ENCODE data around the gene OR2F1. TPM values are rescaled to one million over a fixed set of nuclear protein-coding genes. Genes with fewer than 3 reads are reported as not detected.

OR2F1 gene
- polyA plus RNA-seq, 2 of the 4 experiments (the other 2 are of a cell fraction), result not detected

DNA sequence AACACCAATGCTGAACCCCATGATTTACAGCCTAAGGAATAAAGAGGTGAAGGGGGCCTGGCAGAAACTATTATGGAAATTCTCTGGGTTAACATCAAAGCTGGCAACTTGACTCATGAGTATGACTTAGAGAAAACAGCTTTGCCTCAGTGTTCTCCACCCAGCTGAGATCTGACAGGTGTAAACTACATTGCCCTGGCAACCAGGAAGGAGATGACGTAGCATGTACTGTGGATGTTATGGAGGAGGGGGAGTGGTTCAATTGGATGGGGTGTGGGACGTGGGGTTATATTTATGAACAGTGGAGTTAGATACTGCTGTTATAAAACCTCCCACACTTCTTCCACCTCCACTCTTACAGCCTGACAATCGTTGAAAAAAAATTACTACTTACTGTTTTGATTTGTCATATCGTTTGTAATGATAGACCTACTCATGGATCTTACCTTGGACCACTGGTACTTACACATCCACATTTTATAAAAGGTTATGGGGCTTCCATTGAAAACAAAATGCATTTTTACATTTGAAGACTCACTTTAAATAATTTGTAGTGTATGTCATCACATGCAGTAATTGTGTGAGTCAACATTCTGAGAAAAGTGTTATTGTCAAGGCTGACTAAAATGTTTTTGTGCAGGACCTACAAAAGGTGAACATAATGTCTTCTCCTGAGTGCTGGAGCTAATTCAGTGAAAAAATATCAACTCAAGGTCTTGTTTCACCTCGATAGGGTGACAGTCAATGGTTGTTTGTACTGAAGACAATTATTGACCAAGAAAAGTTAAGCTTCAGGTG lies 6.4 kb downstream of the OR2F1 start:
- no peak for ATAC-seq
- POLR2A ChIA-PET, result no interaction called here
- H3K9me3 ChIP-seq, result no peaks in the 10 kb centered on the region
- no peak for TF ChIP-seq ZC3H11A (IDR thresholded peaks at IDR 0.05)
- TF ChIP-seq HMGXB4 (CRISPR knock-in tag; IDR thresholded peaks at IDR 0.05; ENCODE audit: borderline replicate concordance), result no peak
- DNase-seq (ENCODE audit: low read depth in 1 of 2, low spot score in 1 of 2), result no peak
- H3K4me3 ChIP-seq, result no peak overlapping the region
- no peak overlapping the region for H3K27ac ChIP-seq
- H3K4me1 ChIP-seq, result peaks cover 11% of the 10 kb centered on the region; the same call in 2 of the 3 replicates
- H3K4me2 ChIP-seq, result no peak overlapping the region
- no peak for FAIRE-seq
- CTCF ChIA-PET, result no interaction called here
- 17% methylated on average over 5 of the region's 5 CpGs for WGBS (ENCODE audit: missing lambda C conversion rate)

- FAIRE-seq, result no peak
- Histone ChIP-seq H3K9me3 (no peaks in the 10 kb centered on the region), H3K4me3 (no peak overlapping the region), H3K4me2 (peak overlapping the region; percentile 42; the same call in 2 of the 3 replicates), H3K4me1 (peaks cover 11% of the 10 kb centered on the region; the same call in 2 of the 3 replicates), H3K27ac (peak overlapping the region in 1 of 2 experiments; percentile 44; a peak in 1 of 6 replicates)
- POLR2A ChIA-PET, result no interaction called here
- peak; percentile 39 to 85; a peak in 4 of 6 replicates for ATAC-seq
- 11% methylated on average over 2 of the region's 2 CpGs for WGBS (ENCODE audit: missing lambda C conversion rate)
- CTCF ChIA-PET, result no interaction called here
- TF ChIP-seq FOSB (CRISPR knock-in tag; IDR thresholded peaks at IDR 0.05) (no peak), ATOH8 (CRISPR knock-in tag; IDR thresholded peaks at IDR 0.05; ENCODE audit: low read depth) (no peak), HOXB5 (CRISPR knock-in tag; IDR thresholded peaks at IDR 0.05) (no peak), CHD2 (IDR thresholded peaks at IDR 0.05; ENCODE audit: low read length, partially characterized antibody) (no peak), NR3C1 (IDR thresholded peaks at IDR 0.05) (no peak), RFX5 (IDR thresholded peaks at IDR 0.05) (no peak), MYC (IDR thresholded peaks at IDR 0.05; ENCODE audit: borderline replicate concordance, low read length) (no peak), GATA3 (IDR thresholded peaks at IDR 0.05; ENCODE audit: borderline replicate concordance) (no peak), HEYL (CRISPR knock-in tag; IDR thresholded peaks at IDR 0.05) (no peak)
- DNase-seq (ENCODE audit: low read depth in 1 of 2, low spot score in 1 of 2), result peak in 1 of 2 experiments; percentile 36
These were observed 10.6 kb downstream of the OR2F1 start for GRCh38 chr7:143965280-143965679.

DNA sequence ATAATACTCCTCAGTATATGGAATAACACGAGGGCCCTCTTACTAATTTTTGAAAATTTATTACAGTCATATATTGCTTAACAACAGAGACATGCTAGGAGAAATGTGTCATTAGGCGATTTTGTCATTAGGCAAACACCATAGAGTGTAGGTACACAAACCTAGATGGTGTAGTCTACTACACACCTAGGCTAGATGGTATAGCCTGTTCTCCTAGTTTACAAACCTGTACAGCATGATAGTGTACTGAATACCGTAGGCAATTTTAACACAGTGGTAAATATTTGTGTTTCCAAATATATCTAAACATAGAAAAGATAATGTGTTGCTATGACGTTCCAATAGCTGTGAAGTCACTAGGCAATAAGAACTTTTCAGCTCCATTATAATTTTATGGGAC lies 12.8 kb downstream of the OR2F1 start:
- peaks cover 11% of the 10 kb centered on the region; the same call in 2 of the 3 replicates for H3K4me1 ChIP-seq
- ATAC-seq, result no peak
- DNase-seq (ENCODE audit: low read depth in 1 of 2, low spot score in 1 of 2), result no peak
- 0 out of 3 replicates have a peak, but pooled peaks cover 4% of the 10 kb centered on the region for H3K9me3 ChIP-seq
- 21% methylated on average over 4 of the region's 4 CpGs for WGBS (ENCODE audit: missing lambda C conversion rate)
- CTCF ChIA-PET, result interaction anchor here (1.2 to 1.3 kb wide), 2 partner anchors 17 to 44 kb away, joined by 4 read pairs; no protein-coding TSS in a partner anchor
- TF ChIP-seq GATA3 (IDR thresholded peaks at IDR 0.05; ENCODE audit: borderline replicate concordance), result no peak
- TF ChIP-seq FOSB (CRISPR knock-in tag; IDR thresholded peaks at IDR 0.05), result no peak
- no peak for TF ChIP-seq FOSL2 (IDR thresholded peaks at IDR 0.05)
- no peak for TF ChIP-seq FOSL2 (CRISPR knock-in tag; IDR thresholded peaks at IDR 0.05)
- TF ChIP-seq RCOR1 (IDR thresholded peaks at IDR 0.05; ENCODE audit: low read depth, low read length), result no peak
- TF ChIP-seq HOXA7 (CRISPR knock-in tag; IDR thresholded peaks at IDR 0.05), result no peak
- no peak for TF ChIP-seq PHF8 (IDR thresholded peaks at IDR 0.05; ENCODE audit: borderline replicate concordance, low read depth)
- no peak for TF ChIP-seq ESRRA (IDR thresholded peaks at IDR 0.05; ENCODE audit: borderline replicate concordance, low read length)
- TF ChIP-seq, protein P1, sequence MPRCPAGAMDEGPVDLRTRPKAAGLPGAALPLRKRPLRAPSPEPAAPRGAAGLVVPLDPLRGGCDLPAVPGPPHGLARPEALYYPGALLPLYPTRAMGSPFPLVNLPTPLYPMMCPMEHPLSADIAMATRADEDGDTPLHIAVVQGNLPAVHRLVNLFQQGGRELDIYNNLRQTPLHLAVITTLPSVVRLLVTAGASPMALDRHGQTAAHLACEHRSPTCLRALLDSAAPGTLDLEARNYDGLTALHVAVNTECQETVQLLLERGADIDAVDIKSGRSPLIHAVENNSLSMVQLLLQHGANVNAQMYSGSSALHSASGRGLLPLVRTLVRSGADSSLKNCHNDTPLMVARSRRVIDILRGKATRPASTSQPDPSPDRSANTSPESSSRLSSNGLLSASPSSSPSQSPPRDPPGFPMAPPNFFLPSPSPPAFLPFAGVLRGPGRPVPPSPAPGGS (IDR thresholded peaks at IDR 0.05), result no peak
- no peak for TF ChIP-seq RFX5 (IDR thresholded peaks at IDR 0.05)
- TF ChIP-seq JUNB (IDR thresholded peaks at IDR 0.05), result no peak
- no peak for TF ChIP-seq HEYL (CRISPR knock-in tag; IDR thresholded peaks at IDR 0.05)
- H3K4me3 ChIP-seq, result no peak overlapping the region
- FAIRE-seq, result no peak
- POLR2A ChIA-PET, result no interaction called here
- H3K27ac ChIP-seq, result no peak overlapping the region
- no peak overlapping the region for H3K4me2 ChIP-seq
